Measurements from ENCODE around the gene PEX14. TPM values are rescaled to one million over a fixed set of nuclear protein-coding genes. Genes with fewer than 3 reads are reported as not detected.

PEX14 gene
- total RNA-seq, 4 donors from 2014 or later = 8.1 to 17.8 (median 15.8) TPM

- H3K9me3 ChIP-seq = no peaks in the 10 kb centered on the region
- no peaks in the 10 kb centered on the region for H3K27me3 ChIP-seq
- in situ Hi-C loops (cut with MboI; ENCODE audit: low sequenced_read_pairs in 4 of 4) = no loop called here
- H3K4me3 ChIP-seq = no peak overlapping the region
- DNase-seq = no peak
- intact Hi-C loops (cut with DNase I; ENCODE audit: low total_unique reads) = no loop called here
- H3K4me1 ChIP-seq = peaks cover 0 to 9% of the 10 kb centered on the region in 2 donors
- H3K27ac ChIP-seq = peak overlapping the region in 1 of 4 donors; percentile 46
- H3K36me3 ChIP-seq = peaks cover 0 to 70% of the 10 kb centered on the region in 2 donors
- peak; percentile 26 to 44 for ATAC-seq
- TF ChIP-seq POLR2A (IDR thresholded peaks at IDR 0.05) = no peak
- TF ChIP-seq CTCF (IDR thresholded peaks at IDR 0.05 in 4 of 5, conservative IDR thresholded peaks at IDR 0.05 in 1 of 5) = no peak
Measured at GRCh38 chr1:10646347-10646861, 171.7 kb downstream of the PEX14 start.

DNA sequence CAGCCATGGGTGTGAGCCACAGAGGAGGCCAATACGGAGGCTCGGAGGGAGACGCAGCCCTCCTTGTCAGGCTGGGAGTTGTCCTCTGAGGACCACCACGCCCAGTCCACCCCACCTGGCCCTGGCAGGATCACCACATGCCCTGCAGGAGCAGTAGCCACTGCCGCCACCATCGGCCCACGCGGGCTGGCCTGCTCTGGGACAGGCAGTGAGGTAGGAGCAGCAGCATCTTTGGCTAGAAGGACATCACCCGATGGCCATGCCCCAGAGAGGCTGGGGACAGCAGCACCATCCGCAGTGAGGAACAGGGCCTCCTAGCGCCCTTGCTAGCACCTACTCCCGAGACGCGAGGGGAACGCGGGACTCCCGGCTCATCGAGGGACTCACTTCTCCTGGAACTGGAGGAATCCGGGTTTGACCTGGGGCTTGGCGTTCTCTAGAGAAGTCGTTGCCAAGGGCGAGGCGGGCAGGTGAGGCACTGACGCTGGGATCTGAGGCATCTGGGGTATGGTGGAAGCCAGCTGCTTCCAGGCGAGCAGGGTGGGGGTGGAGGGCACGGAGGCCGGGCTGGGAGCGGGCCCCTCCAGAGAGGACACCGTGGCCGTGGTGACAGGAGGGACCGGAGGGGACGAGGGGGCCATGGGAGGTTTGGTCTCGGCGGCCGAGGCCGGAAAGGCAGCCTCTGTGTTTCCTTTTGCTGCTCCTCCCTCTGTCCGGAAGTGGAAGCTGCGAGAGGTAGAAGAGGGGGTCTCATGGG, 172.8 kb downstream of the PEX14 start:
- DNase-seq (no peak), ATAC-seq (no peak)
- H3K36me3 ChIP-seq = peaks cover 0 to 65% of the 10 kb centered on the region in 2 donors
- H3K9me3 ChIP-seq = no peaks in the 10 kb centered on the region
- peak overlapping the region in 2 of 4 donors; percentile 13 to 38 for H3K27ac ChIP-seq
- H3K27me3 ChIP-seq = no peaks in the 10 kb centered on the region
- no peak for TF ChIP-seq POLR2A (IDR thresholded peaks at IDR 0.05)
- no peak for TF ChIP-seq CTCF (IDR thresholded peaks at IDR 0.05 in 4 of 5, conservative IDR thresholded peaks at IDR 0.05 in 1 of 5)
- intact Hi-C loops (cut with DNase I; ENCODE audit: low total_unique reads) = no loop called here
- peaks cover 0 to 9% of the 10 kb centered on the region in 2 donors for H3K4me1 ChIP-seq
- no peak overlapping the region for H3K4me3 ChIP-seq
- in situ Hi-C loops (cut with MboI; ENCODE audit: low sequenced_read_pairs in 4 of 4) = no loop called here

DNA sequence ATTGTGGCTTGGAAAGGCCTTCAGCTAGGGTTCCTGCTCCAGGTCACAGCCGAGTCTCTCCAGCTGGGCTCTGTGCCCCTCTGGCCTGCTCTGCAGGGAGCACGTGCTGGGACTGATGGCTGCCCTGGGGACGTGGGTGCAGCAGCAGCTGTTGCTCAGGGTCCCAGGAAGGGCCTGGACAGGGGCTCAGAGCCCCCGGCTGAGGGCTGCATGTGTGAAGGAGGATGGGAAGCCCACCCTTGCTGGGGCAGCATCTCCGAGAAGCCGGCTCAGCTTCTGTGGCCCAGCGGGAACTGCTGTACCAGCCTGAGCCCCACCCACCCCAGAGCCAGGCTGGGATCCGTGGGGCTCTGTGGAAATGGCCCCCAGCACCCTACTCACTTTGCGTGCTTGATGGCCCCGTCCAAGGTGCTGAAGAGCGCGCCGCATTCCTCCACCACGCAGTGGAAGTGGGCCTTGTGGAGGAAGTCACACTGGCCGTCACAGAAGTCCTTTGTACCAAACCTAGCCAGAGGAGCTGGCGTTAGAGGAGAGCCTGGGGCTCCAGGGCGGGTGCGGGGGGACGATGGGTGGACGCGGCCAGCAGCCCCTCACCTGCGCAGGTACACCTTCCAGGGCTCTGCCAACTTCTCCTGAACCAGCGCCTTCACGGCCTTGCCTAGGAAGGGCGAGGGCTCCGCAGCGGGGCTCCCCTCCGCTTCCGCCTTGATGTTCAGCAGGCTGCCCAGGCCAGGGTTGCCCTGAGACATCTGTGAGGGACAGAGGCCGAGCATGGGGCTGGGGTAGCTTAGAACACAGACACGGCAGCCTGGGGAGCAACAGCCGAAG, 174.2 kb downstream of the PEX14 start:
- Histone ChIP-seq H3K27me3 (no peaks in the 10 kb centered on the region), H3K9me3 (no peaks in the 10 kb centered on the region), H3K36me3 (peaks cover 0 to 73% of the 10 kb centered on the region in 2 donors), H3K4me3 (no peak overlapping the region), H3K27ac (no peak overlapping the region), H3K4me1 (peaks cover 0 to 8% of the 10 kb centered on the region in 2 donors)
- intact Hi-C loops (cut with DNase I; ENCODE audit: low total_unique reads) = no loop called here
- ATAC-seq = no peak
- in situ Hi-C loops (cut with MboI; ENCODE audit: low sequenced_read_pairs in 4 of 4) = no loop called here
- TF ChIP-seq CTCF (IDR thresholded peaks at IDR 0.05 in 4 of 5, conservative IDR thresholded peaks at IDR 0.05 in 1 of 5) (no peak), POLR2A (IDR thresholded peaks at IDR 0.05) (no peak)
- DNase-seq = no peak

DNA sequence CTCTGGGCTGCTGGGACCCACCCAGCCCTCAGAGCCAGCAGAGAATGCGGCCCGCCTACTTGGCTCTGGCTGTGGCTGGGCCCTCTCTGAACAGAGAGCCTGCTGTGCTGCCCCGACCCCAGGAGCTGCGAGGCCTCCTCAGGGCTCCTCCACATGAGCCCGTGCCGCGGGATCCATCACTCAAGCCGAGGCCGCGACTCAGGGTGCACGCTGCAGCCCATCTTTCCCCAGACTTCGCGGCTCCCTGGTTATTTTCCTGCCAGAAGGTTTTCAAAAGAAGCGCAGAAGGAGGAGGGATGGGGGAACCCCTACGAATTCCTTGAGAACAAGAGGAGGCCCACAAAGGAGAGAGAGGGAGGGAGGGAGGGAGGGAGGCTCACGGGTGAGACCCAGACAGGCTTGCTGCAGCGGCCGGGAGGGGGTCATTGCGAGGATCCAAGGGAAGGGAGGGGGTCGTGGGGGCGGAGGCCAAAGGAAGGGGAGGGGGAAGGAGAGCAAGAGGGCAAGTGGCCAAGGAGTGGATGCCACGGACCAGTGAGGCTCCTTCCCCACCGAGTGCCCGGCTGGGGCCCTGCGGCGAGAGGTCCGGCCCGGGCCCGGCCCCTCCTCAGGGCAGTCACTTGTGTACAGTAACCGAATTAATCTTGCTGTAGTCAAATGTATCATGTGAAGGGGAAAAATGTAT, 174.9 kb downstream of the PEX14 start:
- DNase-seq = no peak
- H3K36me3 ChIP-seq = peaks cover 0 to 76% of the 10 kb centered on the region in 2 donors

More for the DNA sequence above, 174.9 kb downstream of the PEX14 start:
- in situ Hi-C loops (cut with MboI; ENCODE audit: low sequenced_read_pairs in 4 of 4) = no loop called here
- no peak for TF ChIP-seq POLR2A (IDR thresholded peaks at IDR 0.05)
- Histone ChIP-seq H3K27me3 (no peaks in the 10 kb centered on the region), H3K27ac (no peak overlapping the region), H3K9me3 (no peaks in the 10 kb centered on the region), H3K4me3 (no peak overlapping the region), H3K4me1 (peaks cover 0 to under 1% of the 10 kb centered on the region in 2 donors)
- ATAC-seq = no peak
- intact Hi-C loops (cut with DNase I; ENCODE audit: low total_unique reads) = no loop called here
